Measurements from ENCODE around the gene SARS1. TPM values are rescaled to one million over a fixed set of nuclear protein-coding genes. Genes with fewer than 3 reads are reported as not detected.

The SARS1 gene
- polyA plus RNA-seq, 1 experiment, result 301 TPM

DNA sequence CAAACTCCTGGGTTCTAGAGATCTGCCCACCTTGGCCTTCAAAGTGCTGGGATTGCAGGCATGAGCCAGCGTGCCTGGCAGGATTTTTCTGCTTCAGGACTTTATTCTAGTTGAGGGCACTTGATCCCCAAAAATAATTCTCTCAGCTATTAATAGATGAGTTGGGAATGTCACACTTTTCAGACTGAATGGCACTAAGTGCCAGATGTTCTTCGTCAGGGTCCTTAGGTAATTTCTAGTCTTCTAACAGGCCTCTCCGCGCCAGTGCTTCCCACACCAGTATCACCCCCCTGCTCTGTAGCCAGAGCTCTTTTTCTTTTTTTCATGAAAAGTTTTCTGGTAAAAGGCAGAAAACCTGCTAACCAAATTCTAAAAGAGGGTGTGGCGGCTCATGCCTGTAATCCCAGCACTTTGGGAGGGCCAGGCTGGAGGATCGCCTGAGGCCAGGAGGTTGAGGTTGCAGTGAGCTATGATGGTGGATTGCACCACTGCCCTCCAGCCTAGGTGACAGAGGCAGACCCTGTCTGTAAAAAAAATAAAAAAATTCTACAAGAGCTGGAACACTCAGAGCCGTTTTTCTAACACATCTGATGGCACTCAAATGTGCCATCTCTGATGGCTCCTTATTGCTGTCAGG, 6.1 kb upstream of the SARS1 start:
- ChIA-PET POLR2A (no interaction called here), CTCF (interaction anchor here (0.6 to 2.1 kb wide), 4 partner anchors 9 to 191 kb away, joined by 3 to 7 read pairs (median 4); a partner anchor contains a TSS)
- DNase-seq (ENCODE audit: low read depth, low spot score), result no peak
- Histone ChIP-seq H3K27me3 (ENCODE audit: control insufficient read depth, insufficient read depth, low read length) (no peaks in the 10 kb centered on the region), H3K27ac (ENCODE audit: low read depth, low read length) (no peak overlapping the region), H3K9me3 (ENCODE audit: control insufficient read depth, insufficient read depth, low read length) (no peaks in the 10 kb centered on the region), H3K4me3 (ENCODE audit: low read depth, low read length) (no peak overlapping the region)
- TF ChIP-seq, protein P1, sequence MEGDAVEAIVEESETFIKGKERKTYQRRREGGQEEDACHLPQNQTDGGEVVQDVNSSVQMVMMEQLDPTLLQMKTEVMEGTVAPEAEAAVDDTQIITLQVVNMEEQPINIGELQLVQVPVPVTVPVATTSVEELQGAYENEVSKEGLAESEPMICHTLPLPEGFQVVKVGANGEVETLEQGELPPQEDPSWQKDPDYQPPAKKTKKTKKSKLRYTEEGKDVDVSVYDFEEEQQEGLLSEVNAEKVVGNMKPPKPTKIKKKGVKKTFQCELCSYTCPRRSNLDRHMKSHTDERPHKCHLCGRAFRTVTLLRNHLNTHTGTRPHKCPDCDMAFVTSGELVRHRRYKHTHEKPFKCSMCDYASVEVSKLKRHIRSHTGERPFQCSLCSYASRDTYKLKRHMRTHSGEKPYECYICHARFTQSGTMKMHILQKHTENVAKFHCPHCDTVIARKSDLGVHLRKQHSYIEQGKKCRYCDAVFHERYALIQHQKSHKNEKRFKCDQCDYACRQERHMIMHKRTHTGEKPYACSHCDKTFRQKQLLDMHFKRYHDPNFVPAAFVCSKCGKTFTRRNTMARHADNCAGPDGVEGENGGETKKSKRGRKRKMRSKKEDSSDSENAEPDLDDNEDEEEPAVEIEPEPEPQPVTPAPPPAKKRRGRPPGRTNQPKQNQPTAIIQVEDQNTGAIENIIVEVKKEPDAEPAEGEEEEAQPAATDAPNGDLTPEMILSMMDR (IDR thresholded peaks at IDR 0.05; ENCODE audit: low read depth, low read length), result no peak

DNA sequence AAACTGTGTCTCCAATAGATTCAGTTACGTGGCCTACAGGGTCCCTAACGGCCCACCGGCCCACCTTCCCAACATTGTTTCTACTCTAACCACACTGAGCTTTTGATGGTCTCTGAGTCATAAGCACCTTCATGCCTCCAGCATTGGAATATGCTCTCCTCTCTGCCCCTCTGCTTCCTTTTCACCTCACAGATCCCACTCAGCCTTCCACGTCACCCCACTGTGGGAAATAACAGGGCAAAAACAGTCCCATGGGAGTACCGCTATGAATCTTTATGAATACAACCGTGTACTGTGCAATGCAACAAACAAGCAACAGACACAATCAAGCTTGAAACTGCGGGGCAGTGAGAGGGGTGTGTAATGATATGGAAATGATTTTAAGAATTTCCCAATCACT, 5.3 kb upstream of the SARS1 start:
- ChIA-PET POLR2A (no interaction called here), CTCF (interaction anchor here (1.4 to 2.1 kb wide), 3 partner anchors 10 to 190 kb away, joined by 3 to 7 read pairs (median 5); a partner anchor contains a TSS)
- H3K27ac ChIP-seq (ENCODE audit: low read depth, low read length), result no peak overlapping the region
- TF ChIP-seq, protein P1 (IDR thresholded peaks at IDR 0.05; ENCODE audit: low read depth, low read length), result no peak
- H3K27me3 ChIP-seq (ENCODE audit: control insufficient read depth, insufficient read depth, low read length), result no peaks in the 10 kb centered on the region
- H3K9me3 ChIP-seq (ENCODE audit: control insufficient read depth, insufficient read depth, low read length), result no peaks in the 10 kb centered on the region
- no peak for DNase-seq (ENCODE audit: low read depth, low spot score)
- no peak overlapping the region for H3K4me3 ChIP-seq (ENCODE audit: low read depth, low read length)

DNA sequence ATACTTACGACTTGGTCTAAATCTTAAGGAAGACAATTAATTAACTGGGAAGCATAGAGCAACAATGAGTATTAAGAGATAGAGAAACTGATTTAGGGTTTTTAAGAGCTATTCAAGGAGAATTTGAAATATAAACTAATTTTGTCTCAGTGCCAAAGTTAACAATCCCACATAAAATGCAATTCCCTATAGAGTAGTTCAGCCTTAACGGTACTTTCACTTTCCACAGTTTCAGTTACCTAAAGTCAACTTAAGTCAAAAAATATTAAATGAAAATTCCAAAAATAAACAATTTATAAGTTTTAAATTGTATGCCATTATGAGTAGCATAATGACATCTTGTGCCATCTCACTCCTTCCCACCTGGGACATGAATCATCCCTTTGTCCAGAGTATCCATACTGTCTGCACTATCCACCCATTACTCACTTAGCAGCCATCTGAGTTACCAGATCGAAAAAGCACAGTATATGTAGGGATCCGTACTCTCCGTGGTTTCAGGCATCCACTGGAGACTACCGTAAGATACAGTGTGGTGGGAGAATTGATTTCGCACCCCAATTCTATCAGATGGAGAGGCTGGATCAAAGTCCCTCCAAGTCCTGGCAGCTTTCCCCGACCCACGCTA, 4.8 kb upstream of the SARS1 start:
- H3K27ac ChIP-seq (ENCODE audit: low read depth, low read length), result no peak overlapping the region
- H3K9me3 ChIP-seq (ENCODE audit: control insufficient read depth, insufficient read depth, low read length), result no peaks in the 10 kb centered on the region
- no peaks in the 10 kb centered on the region for H3K27me3 ChIP-seq (ENCODE audit: control insufficient read depth, insufficient read depth, low read length)
- CTCF ChIA-PET, result interaction anchor here (1.4 to 2.1 kb wide), 3 partner anchors 11 to 190 kb away, joined by 3 to 7 read pairs (median 5); a partner anchor contains a TSS
- TF ChIP-seq, protein P1 (IDR thresholded peaks at IDR 0.05; ENCODE audit: low read depth, low read length), result no peak
- POLR2A ChIA-PET, result no interaction called here
- no peak for DNase-seq (ENCODE audit: low read depth, low spot score)
- no peak overlapping the region; the same call in 1 of the 2 replicates for H3K4me3 ChIP-seq (ENCODE audit: low read depth, low read length)

DNA sequence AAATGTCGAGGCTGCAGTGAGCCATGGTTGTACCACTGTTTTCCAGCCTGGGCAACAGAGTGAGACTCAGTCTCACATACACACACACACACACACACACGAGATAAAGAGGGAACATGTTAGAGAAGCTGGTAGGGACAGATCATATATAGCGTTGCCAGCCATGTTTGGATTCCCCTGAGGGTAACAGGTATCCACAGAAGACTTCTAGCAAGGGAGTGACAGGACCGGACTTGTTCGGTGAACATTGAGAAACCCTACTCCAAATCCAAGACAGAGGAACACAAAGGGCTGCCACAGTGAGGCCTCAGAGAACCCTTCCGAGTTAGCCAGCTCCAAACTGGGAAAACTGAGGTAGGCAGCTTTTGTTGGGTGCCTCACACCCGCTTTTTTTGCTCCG, 3.7 kb upstream of the SARS1 start:
- DNase-seq (ENCODE audit: low read depth, low spot score), result no peak
- TF ChIP-seq, protein P1 (IDR thresholded peaks at IDR 0.05; ENCODE audit: low read depth, low read length), result no peak
- POLR2A ChIA-PET, result no interaction called here
- Histone ChIP-seq H3K27me3 (ENCODE audit: control insufficient read depth, insufficient read depth, low read length) (no peaks in the 10 kb centered on the region), H3K27ac (ENCODE audit: low read depth, low read length) (no peak overlapping the region), H3K9me3 (ENCODE audit: control insufficient read depth, insufficient read depth, low read length) (no peaks in the 10 kb centered on the region), H3K4me3 (ENCODE audit: low read depth, low read length) (no peak overlapping the region)
- CTCF ChIA-PET, result interaction anchor here (0.8 to 6.4 kb wide), 2 partner anchors 8 to 98 kb away, joined by 3 to 30 read pairs; a partner anchor contains a TSS

DNA sequence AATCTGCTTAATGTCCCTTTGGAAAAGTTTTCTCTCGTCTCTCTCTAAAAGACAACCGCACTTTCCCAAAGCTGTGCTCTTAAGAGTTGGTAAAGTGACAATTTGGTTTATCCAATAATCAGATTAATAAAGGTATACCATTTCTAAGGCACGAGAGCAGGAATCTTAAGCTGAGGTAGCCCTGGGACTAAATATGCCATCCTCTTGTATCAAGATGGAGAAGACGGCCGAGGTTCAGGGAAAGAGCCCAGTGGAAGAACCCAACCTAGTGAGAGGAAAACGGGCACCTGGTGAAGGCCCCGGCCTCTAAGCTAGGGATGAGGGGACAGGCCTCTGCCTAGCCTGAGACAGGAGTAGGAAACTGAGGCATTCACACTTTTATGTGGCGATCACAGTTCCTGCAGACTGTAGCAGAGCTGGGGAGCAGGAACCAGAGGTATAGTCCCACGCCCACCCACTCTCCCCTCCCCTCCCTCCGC, 334 bp upstream of the SARS1 start:
- ChIA-PET CTCF (interaction anchor here (1.0 to 6.4 kb wide), 5 partner anchors 11 to 113 kb away, joined by 3 to 30 read pairs (median 4); no protein-coding TSS in a partner anchor), POLR2A (interaction anchor here (0.7 to 1.7 kb wide), 5 partner anchors 10 to 114 kb away, joined by 4 to 8 read pairs (median 6); no protein-coding TSS in a partner anchor)
- Histone ChIP-seq H3K27me3 (ENCODE audit: control insufficient read depth, insufficient read depth, low read length) (no peaks in the 10 kb centered on the region), H3K9me3 (ENCODE audit: control insufficient read depth, insufficient read depth, low read length) (no peaks in the 10 kb centered on the region), H3K27ac (ENCODE audit: low read depth, low read length) (no peak overlapping the region), H3K4me3 (ENCODE audit: low read depth, low read length) (peak overlapping the region; percentile 52)
- DNase-seq (ENCODE audit: low read depth, low spot score), result no peak
- TF ChIP-seq, protein P1 (IDR thresholded peaks at IDR 0.05; ENCODE audit: low read depth, low read length), result no peak
